GM19452 (cell line): Measurements from ENCODE around the gene TUBGCP5.

Experiments
- ATAC-seq: cut with Tn5 transposase; IDR thresholded peaks from one replicate; pipeline ENCODE4 v1.9.1; 2021; ENCODE audit not compliant: unreplicated experiment

Gene TUBGCP5

DNA sequence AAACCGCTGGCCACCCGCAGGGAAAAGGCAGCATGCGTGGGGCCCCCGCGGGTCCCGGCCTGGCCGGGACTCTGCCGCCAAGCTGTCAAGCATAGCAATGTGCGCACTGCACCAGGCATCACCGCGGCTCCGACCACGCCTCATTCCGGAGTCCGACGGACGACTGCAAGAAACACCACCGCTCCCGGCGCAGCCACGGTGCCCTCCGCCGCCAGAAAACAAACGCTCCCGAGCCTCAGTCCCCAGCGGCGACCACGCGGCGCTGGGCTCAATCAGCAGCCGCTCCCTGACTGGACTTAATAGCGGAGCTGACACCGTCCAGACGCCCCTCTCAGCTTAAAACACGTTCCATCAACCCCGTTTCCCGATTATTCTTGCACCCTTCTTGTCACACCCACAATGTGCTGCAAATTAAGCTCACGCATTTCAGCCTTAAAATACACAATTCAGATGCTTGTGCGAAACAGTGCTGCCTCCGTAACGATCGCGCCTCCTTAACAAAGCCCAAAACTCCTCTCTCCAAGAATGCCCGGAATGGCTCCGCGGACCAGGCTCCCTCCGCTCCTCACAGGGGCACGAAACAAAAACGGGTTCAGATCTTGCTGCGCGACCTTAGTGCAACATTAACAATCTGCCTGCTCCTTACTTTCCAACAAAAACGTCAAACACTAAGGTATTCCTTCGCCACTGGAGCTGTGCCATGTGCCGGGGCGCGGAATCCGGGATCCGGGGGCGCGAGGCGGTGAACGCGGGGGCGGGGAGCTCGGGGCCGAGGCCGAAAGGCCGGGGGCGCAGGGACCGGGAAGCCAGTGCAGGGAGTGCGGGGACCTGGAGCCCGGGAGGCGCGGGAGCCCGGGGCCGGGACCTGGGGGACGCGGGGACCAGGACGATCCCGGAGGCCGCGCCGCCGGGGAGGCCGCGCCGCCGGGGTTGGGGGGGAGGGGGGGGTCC, 59.9 kb downstream of the TUBGCP5 start:
- peak; percentile 66 for ATAC-seq

DNA sequence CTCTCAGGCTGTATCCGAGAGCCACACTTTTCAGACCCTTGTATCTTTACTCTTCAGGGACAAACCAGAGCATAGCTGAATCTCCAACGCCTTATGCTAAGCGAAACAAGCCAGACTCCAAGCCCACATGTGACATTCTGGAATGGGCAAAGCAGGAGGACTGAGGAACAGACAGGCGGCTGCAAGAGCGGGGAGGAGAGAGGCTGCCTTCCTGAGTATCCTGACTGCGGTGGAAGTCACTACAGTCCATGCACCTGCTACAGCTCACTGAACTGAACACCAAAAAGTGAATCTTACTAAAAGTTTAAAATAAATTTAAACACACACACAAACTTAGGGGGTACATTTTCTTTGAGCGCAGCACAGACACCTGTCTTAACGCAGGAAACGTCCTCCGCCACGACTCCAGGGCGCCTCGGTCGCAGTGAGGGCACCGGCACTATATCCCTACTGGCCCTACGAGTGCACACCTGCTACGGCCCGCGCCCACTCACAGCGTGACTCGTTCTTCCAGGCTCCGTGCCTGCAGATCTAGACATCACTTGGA, 60.6 kb downstream of the TUBGCP5 start:
- peak; percentile 26 for ATAC-seq

DNA sequence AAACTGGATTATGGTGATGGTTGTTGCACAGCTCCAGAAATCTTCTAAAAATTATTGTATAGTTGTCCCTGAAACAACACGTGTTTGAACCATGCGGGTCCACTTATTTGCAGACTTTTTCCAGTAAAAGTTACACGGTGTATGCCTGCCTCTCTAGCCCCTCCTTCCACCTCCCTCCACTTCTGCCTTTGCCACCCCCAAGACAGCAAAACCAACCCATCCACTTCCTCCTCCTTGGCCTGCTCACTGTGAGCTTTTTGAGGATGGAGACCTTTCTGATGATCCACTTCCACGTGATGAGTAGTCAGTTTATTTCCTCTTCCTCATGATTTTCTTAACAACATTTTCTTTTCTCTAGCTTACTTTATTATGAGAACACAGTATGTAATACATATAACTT, 64.6 kb downstream of the TUBGCP5 start:
- ATAC-seq, result no peak

DNA sequence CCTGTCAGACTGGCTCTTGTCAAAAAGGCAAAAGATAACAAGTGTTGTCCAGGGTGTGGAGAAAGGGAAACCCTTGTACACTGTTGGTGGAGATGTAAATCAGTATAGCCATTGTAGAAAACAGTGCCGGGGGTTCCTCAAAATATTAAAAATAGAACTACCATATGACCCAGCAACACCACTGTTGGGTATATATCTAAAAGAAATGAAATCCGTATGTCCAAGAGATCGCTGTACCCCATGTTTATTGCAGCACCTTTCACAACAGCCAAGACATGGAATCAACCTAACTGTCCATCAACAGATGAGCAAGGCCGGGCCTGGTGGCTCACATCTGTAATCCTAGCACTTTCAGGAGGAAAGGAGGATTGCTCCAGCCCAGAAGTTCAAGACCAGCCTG, 65.4 kb downstream of the TUBGCP5 start:
- no peak for ATAC-seq

DNA sequence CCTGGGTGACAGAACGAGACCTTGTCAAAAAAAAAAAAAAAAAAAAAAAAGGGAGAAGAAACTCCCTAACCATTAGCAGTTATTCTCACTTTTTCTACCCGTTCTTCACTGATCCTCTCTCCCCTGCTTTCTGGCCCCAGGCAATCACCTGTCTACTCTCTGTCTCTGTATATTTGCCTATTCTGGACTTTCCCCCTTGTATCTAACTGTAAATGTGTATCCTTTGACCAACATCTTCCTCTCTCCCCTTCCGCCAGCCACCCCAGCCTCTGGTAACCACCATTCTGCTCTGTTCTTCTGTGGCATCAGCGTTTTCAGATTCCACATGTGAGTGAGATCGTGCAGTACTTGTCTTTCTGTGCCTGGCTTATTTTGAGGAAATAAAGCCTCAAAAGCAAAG, 66.1 kb downstream of the TUBGCP5 start:
- ATAC-seq, result peak; percentile 53

DNA sequence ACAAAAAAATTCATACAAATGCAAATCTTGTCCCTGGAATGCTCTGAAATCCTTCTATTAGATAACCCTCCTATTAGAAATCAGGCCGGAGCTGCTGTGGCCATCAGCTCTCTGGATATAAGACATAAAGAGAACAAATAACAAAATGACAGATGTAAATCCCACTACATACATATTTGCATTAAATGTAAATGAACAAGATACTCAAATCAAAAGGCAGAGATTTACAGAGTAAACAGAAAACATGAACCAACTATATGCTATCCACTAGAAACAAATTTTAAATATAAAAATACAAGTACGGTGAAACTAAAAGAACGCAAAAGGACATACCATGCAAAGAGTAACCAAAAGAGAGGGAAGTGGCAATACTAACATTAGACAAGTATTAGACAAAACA, 69.9 kb downstream of the TUBGCP5 start:
- ATAC-seq, result no peak

DNA sequence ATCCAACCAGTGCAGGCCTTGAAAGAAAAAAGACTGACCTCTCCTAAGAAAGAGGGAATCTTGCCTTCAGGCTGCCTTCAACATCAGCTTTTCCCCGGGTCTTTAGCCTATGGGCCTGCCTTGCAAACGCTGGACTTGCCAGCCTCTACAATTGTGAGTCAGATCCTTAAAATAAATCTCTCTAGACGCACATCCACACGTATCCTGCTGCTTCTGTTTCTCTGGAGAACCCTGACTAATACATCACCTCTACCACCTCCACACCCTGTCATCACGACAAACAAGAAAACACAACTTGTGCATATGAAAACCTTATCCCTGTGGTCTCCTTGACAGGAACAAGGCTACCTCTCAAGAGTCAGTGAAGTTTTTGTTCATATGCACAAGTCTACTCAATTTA, 71.0 kb downstream of the TUBGCP5 start:
- no peak for ATAC-seq

DNA sequence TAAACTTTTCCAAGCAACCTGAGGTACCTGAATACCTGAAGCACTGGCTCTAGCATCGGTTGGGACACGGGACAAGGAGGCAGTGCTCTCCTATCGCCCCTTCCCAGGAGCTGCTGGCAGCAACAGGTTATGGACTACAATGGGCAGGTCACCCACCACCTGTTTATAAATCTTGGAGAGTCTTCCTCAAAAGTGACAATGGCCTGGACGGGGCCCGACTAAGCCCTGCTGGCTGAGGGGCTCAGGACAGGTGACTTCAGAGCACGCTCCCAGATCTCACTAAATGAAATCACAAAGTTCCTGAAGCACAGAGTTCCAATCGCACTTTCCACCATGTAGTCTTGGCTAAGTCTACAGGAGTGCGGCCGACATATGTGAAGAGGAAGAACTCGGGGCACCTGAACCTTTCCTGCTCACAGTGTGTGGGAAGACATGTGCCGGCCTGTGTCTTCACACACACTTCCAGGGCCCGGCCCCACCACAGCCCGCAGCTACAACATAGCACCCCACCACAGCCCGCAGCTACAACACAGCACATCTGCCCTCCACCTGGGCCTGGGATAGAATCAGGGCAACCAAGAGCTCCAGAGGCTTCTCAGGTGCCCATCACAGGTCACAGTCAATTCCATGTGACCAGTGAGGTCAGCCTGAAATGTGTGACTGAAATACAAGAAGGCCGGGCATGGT, 72.1 kb downstream of the TUBGCP5 start:
- no peak for ATAC-seq

DNA sequence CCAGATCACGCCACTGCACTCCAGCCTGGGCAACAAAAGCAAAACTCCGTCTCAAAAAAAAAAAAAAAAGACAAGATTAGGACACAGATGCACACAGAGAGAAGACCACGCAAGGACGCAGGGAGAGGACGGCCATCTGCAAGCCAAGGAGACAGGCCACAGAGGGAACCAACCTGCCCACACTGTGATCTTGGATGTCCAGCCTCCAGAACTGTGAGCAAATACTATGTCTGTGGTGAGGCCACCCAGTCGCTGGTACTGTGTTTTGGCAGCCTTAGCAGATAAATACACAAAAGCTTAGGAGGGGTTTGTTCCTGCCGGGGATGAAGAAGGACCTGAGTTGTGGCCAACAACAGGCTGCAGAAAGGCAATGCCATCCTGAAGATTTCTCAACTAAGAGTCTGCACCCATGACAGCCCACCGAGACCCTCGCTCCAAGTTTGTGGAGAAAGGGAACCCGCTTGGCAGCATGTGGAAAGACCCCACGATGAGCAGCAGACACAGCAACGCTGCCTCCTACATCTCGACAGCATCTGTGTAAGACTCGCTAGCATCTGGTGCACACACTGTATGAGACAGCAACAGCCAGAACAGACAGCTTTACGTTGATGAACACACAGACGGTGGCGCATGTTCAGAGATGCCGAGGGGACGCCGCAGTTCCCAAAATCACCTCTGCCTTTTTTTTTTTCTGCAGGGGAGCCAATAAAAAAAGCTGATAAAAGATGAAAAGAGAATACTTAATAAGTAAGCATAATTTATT, 72.9 kb downstream of the TUBGCP5 start:
- no peak for ATAC-seq

DNA sequence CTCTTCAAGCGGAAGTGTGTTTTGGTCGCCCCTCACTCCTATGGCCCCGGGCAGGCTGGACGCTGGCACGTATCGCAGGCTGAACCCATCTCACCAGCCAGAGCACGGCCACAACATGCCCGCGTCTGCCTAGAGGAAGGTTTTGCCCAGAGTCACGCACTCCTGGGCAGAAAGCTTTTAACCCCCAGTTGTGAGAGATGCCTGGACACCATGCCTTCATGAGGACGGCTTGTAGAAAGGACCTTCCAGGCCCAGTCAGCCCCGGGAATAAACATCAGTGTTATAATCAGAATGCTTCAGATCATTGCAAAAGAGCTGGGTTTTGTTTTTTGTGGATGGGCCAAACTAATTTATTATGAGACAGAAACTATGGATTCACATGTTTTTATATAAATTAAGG, 75.7 kb downstream of the TUBGCP5 start:
- no peak for ATAC-seq

DNA sequence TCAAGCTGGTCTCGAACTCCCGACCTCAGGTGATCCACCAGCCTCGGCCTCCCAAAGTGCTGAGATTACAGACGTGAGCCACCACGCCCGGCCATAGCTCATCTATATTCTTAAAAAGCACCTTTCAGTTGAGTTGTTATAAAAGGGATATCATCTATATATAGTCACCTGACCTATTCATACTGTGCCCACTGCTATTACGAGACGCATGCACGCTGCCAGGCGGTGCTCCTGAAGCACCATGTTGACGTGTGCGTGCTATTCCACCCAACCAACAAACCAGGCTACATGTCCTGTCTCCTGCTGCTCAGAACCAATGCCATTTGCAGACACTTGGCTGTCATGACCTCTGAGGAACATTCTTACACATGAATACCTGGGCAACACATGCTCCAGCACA, 76.8 kb downstream of the TUBGCP5 start:
- ATAC-seq, result no peak

DNA sequence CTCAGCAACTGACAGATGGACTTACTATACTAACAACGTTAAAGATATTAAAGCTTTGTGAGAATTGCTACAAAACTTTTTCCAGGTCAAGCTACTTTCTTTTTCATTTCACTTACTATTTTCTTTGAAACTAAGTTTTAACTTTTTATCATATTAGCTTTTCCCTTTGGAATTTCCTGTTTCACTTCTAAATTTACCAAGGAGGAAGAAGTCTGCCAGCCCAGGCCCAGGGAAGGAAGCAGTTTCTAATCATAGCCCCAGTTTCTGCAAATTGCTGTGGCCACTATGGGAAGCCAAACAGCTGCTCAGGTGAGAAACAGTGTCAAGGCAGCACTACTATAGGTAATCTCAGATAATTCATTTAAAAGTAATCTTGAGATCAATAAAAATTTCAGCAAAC, 77.6 kb downstream of the TUBGCP5 start:
- ATAC-seq, result no peak

DNA sequence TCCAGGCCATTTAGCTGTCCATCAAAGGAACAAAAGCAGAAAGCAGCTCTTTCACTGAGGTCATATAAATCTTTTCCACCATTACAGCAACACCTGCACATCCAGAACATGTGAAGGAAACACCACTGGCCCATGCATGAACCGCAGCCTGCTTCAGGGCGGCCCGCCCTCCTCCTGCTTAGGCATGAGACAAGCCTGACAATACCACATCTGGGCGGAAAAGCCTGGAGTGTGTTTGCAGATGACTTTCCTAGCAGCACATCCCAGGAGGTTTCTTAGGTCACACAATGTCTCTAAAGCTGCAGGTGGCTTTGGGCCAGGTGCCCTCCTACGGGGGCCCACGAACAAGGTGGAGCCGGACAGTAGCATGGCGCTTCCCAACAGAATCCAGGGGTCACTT, 78.8 kb downstream of the TUBGCP5 start:
- ATAC-seq, result no peak

DNA sequence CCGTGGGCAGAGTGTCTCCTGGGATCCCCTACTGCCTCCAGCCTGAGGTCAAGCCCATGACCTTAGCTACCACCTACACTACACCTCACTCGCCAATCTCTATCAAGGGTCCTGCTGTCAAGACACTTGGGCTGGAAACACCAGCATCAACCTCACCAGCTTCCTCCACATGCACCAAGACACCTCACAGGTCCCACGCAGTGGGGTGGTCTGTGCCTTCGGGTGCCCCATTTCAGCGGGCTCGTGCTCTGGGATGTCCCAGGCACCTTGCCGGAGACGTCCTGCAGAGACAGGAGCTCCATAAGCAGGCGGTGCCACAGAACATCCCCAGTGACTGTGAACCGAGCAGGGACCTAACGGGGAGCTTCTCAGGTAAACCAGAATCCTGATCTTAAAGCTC, 79.2 kb downstream of the TUBGCP5 start:
- no peak for ATAC-seq

DNA sequence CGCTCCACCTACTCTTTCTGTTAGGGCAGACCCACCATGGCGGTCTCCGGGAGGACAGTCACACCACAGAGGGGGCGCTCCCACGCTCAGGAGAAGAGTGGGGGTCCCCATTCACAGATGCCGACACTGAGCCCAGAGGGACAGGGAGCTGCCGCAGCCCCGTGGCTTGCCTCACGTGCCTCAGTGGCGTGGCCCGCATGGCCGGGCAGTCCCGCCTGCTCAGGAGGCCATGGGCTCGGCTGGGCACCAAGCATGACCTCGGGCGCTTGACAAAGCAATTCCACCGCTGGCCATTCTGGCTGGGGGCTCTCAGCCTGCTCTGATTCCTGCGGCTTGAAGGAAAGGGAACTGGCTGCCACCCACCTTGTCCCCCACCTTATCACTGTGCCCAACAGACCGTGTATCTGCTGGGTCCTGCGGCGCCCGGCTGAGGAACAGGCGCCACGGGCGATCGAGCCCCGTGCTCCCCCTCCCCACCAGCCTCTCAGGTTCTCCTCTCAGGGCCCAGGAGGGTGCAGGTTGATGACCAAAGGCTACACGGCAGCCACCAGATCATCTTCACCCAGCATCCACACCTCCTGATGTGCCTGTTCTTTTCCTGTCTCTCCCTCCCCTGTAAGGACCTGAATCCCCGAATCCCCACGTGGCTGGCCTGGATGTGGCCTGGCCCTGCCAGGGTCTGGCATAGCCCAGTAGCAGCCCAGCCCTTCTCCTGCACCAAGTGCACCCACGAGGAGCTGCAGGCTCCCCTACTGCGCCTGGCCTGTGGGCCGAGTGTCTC, 79.9 kb downstream of the TUBGCP5 start:
- ATAC-seq, result no peak

DNA sequence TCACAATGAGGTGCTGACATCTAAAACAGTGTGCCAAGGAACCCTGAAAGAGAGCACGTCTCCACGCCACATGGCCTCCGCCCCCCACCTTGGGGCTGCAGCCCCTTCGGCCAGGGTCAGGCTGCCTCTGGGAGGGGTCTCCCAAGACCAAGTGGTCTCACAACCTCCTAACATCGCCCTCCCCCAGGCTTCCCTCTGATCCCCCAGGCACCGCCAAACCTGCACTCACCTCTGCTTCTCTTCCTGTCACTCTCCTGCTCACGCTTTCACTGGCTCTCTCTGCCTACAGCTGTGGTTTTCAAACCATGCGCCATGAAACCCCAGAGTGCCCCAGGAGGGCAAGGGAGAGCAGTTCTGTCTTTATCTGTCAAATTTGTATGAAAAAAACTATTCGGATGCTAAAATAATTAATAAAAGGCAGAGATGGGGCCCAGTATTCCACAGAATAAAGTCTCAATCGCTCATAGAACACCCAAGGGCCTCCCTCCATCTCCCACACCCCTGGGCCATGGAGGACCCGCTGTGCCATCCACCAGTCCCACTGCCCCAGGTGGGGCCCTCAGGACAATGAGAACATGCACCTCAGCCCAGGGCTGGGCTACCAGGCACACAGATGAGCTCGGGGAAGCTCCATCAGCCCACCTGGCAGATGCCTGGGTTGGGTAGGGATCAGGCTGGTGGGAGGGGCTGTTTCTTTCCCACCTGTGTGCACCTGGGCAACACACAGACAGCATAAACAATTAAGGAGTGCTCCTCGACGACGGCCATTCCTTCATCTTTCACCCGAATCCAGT, 80.7 kb downstream of the TUBGCP5 start:
- ATAC-seq, result no peak

DNA sequence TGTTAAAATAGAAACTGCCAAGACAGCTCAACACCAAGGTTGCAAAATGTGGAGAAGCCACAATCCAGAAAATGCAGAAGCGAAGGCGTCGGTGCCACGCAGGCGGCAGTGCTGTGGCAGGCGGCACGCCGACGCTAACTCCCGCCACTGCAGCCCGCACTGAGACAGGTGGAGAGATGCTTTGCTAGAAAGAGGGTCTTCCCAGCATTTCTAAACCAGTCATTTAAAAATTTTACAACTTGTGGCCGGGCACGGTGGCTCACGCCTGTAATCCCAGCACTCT, 82.5 kb downstream of the TUBGCP5 start:
- ATAC-seq, result no peak

DNA sequence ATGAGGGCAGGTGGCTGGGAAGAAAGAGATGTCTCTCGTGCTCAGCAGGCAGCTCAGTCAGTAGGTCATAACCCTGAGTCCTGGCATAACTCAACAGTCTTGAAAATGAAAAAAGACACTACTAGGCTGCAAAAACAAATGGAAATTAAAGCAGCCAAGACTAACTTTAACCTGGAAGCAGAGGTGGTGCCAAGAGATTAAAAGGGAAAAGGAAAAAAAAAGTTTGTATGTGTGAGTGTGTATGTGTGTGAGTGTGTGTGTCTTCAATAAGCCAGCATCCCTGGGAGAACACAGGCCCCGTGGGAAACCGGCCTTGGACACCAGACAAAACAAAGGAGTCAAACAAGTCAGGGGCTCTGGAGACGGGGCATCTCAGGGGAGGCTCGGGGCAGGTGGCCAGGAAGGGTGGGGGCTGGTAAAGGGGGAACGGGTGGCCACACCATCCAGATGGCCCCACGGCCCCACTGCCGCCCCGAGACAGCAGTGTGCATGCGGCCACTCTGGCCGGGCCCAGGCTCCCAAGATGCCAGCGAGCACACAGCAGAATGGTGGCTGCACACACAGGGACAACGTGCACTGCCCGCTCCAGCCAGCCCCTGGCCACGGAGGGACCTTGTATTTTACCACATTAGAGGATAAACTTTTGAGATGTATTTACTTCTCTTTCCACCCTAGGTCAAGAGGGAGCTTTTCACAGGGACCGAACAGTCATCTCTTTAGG, 83.0 kb downstream of the TUBGCP5 start:
- ATAC-seq, result no peak

DNA sequence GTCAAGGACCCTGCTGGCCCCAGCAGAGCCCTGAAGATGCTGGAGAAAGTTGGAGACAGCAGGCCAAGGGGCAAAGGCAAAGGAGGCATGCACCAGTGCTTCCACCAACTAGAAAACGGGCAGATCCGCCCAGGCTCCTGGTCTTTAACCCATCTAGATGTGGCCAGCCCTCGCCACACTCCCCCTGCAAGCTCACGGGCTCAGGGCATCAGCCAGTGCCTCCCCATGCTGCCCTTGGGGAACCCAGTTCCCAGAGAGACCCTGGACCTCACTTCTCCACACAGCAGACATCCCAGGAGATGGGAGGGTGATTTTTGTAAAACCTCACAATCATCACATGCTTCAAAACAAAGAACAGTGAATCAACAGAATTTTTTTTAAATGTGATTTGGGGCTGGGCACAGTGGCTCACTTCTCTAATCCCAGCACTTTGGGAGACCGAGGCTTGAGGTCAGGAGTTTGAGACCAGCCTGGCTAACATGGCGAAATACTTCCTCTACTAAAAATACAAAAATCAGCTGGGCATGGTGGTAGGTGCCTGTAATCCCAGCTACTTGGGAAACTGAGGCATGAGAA, 83.7 kb downstream of the TUBGCP5 start:
- ATAC-seq, result no peak
